Parathyroid adenoma (tissue), 2 donors: ENCODE results near the gene DHX35.

ENCODE experiments used
- H2AFZ ChIP-seq: fragments of 300-600 bp; sonication (generic); one replicate; pipeline ENCODE4 v1.7.0; 2017; ENCODE audit warnings: antibody characterized with exemption, mild to moderate bottlenecking
- H3K27ac ChIP-seq: fragments of 300-600 bp; sonication (generic); one replicate; pipeline ENCODE4 v1.7.0; 2017
- H3K27me3 ChIP-seq: fragments of 300-600 bp; sonication (generic); one replicate; pipeline ENCODE4 v1.7.0; 2017; ENCODE audit warnings: low read length; ENCODE audit not compliant: control insufficient read depth, insufficient read depth
- H3K36me3 ChIP-seq: fragments of 300-600 bp; sonication (generic); one replicate; pipeline ENCODE4 v1.7.0; 2017; ENCODE audit warnings: low read length; ENCODE audit not compliant: control insufficient read depth, insufficient read depth
- H3K4me1 ChIP-seq: fragments of 300-600 bp; sonication (generic); one replicate; pipeline ENCODE4 v1.7.0; 2017; ENCODE audit warnings: control low read depth
- H3K4me2 ChIP-seq: fragments of 300-600 bp; sonication (generic); one replicate; pipeline ENCODE4 v1.7.0; 2017; ENCODE audit warnings: low read length
- H3K4me3 ChIP-seq: fragments of 300-600 bp; sonication (generic); one replicate; pipeline ENCODE4 v1.7.0; 2017; ENCODE audit warnings: low read depth, low read length
- H3K79me2 ChIP-seq: fragments of 300-600 bp; sonication (generic); one replicate; pipeline ENCODE4 v1.7.0; 2017; ENCODE audit warnings: control low read depth
- H3K9ac ChIP-seq: fragments of 300-600 bp; sonication (generic); one replicate; pipeline ENCODE4 v1.7.0; 2017; ENCODE audit warnings: mild to moderate bottlenecking
- H3K9me3 ChIP-seq: fragments of 300-600 bp; sonication (generic); one replicate; pipeline ENCODE4 v1.7.0; 2017; ENCODE audit warnings: low read length; ENCODE audit not compliant: control insufficient read depth
- TF ChIP-seq, protein P1 (sequence below): fragments of 300-600 bp; sonication (generic); IDR thresholded peaks from one replicate; pipeline ENCODE4 v1.7.0; 2017; ENCODE audit warnings: antibody characterized with exemption, mild to moderate bottlenecking
- donor health status: primary hyperparathyroidism.

DHX35 gene

DNA sequence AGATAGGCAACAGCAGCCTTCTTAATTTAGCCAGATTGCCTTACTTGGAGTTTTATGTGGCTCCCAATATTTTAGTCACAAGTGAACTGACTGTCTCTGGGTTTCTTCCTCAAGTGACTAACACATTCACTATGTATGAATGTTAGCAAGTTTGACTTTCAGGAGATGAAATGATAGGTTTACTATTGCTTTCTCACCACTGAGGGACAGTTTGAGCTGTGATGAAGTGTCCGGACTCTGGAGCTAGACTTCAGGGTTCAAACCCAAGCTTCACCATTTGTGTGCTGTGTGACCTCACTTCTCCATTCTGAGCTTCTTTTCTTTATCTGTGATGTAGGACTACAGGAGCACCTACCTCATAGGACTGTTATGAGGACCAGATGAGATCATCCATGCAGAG is 8.2 kb downstream of the DHX35 start:
- Histone ChIP-seq H2AFZ (no peak overlapping the region), H3K9ac (no peak overlapping the region), H3K4me2 (no peak overlapping the region), H3K27me3 (no peaks in the 10 kb centered on the region), H3K36me3 (no peaks in the 10 kb centered on the region), H3K9me3 (no peaks in the 10 kb centered on the region), H3K4me1 (no peaks in the 10 kb centered on the region), H3K27ac (no peak overlapping the region), H3K4me3 (no peak overlapping the region), H3K79me2 (peaks cover 5% of the 10 kb centered on the region)
- TF ChIP-seq, protein P1, sequence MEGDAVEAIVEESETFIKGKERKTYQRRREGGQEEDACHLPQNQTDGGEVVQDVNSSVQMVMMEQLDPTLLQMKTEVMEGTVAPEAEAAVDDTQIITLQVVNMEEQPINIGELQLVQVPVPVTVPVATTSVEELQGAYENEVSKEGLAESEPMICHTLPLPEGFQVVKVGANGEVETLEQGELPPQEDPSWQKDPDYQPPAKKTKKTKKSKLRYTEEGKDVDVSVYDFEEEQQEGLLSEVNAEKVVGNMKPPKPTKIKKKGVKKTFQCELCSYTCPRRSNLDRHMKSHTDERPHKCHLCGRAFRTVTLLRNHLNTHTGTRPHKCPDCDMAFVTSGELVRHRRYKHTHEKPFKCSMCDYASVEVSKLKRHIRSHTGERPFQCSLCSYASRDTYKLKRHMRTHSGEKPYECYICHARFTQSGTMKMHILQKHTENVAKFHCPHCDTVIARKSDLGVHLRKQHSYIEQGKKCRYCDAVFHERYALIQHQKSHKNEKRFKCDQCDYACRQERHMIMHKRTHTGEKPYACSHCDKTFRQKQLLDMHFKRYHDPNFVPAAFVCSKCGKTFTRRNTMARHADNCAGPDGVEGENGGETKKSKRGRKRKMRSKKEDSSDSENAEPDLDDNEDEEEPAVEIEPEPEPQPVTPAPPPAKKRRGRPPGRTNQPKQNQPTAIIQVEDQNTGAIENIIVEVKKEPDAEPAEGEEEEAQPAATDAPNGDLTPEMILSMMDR: no peak

DNA sequence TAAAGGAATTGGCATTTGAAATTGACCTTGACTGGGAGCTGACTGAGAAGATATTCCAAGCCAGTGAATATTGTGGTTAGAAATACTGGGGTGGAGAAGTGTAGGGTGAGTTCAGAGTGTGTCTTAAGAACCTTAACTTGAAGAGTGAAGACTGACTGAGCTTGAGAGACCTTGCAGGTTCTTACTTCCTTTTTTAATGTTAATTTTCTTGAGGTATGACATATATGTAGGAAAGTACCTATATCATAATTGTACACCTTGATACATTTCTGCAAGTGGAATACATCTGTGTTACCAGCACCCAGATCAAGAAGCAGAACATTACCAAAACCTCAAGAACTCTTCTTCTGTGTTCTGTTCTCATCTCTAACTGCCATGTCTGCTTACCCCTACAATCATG is 11.0 kb downstream of the DHX35 start:
- Histone ChIP-seq H3K27me3 (no peaks in the 10 kb centered on the region), H3K36me3 (no peaks in the 10 kb centered on the region), H3K4me3 (no peak overlapping the region), H3K79me2 (peaks cover 9% of the 10 kb centered on the region), H3K27ac (no peak overlapping the region), H3K4me1 (no peaks in the 10 kb centered on the region), H3K9ac (no peak overlapping the region), H3K4me2 (no peak overlapping the region), H2AFZ (no peak overlapping the region), H3K9me3 (no peaks in the 10 kb centered on the region)
- TF ChIP-seq, protein P1: no peak

DNA sequence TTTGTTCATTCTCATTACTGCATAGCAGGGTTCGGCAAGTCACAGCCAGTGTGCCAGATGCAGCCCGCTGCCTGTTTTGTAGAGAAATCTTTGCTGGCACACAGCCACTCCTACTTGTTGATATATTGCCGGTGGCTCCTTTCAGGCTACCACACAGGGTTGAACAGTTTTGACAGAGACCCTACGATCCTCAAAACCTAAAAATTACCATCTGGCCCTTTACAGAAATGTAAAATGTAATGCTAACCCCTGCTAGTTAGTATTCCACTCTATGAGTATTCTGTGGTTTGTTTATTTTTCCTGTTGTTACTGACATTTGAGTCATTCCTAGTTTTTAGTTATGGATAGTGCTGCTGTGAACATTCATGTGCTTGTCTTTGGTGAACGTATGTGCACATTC is 11.5 kb downstream of the DHX35 start:
- Histone ChIP-seq H3K27me3 (no peaks in the 10 kb centered on the region), H3K4me2 (no peak overlapping the region), H3K27ac (no peak overlapping the region), H3K4me1 (no peaks in the 10 kb centered on the region), H3K9me3 (no peaks in the 10 kb centered on the region), H3K79me2 (peaks cover 9% of the 10 kb centered on the region), H3K36me3 (no peaks in the 10 kb centered on the region), H3K4me3 (no peak overlapping the region), H2AFZ (no peak overlapping the region), H3K9ac (no peak overlapping the region)
- TF ChIP-seq, protein P1: no peak

DNA sequence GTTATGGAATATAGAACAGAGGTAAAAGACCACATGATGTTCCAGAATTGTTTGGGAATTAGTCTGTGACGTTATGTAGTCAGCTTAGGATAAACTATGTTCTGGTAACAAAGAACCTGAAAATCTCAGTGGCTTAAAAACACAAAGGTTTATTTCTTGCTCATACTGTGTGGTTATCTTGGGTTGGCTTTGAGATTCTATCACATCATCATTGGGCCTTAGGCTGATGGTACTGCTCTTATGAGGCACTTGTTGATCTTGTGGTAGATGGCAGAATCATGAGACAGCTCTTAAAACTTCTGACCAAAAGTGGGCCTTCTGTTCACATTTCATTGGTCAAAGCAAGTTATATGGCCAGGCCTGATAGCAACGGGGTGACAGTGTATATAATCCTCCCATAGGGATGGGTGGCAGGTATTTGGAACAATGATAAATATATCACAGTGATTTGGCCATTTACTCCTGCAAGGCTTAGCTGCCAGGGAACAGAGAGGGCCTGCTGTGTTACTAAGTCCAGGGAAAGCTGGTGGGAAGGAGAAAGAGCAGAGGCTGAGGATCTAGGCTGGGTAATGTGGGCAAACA is 13.5 kb downstream of the DHX35 start:
- H2AFZ ChIP-seq: no peak overlapping the region
- H3K27ac ChIP-seq: no peak overlapping the region
- no peak overlapping the region for H3K4me2 ChIP-seq
- no peaks in the 10 kb centered on the region for H3K27me3 ChIP-seq
- H3K9me3 ChIP-seq: no peaks in the 10 kb centered on the region
- no peaks in the 10 kb centered on the region for H3K36me3 ChIP-seq
- no peak overlapping the region for H3K9ac ChIP-seq
- H3K4me3 ChIP-seq: no peak overlapping the region
- TF ChIP-seq, protein P1: no peak
- no peaks in the 10 kb centered on the region for H3K4me1 ChIP-seq
- peaks cover 11% of the 10 kb centered on the region for H3K79me2 ChIP-seq

DNA sequence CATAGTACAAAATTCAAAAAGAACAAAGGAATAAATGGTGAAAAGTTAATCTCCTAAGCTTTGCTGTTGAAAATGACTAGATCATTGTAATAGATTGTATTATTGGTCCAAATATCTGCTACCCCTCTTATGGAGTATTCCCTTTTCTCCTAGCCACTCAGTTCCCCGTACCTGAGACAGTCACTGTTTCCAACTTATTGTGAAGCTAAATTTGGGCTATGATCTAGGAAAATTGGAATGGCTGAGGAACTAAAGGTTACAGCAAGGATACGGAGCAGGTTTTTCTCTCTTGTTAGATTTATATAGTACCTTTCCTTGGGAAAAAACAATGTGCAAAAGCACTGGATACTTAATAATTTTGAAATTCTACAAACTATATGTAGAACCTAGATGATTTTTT is 17.3 kb downstream of the DHX35 start:
- Histone ChIP-seq H3K4me3 (no peak overlapping the region), H3K79me2 (peaks cover 8% of the 10 kb centered on the region), H3K36me3 (no peaks in the 10 kb centered on the region), H3K4me2 (no peak overlapping the region), H3K9me3 (no peaks in the 10 kb centered on the region), H2AFZ (no peak overlapping the region), H3K9ac (no peak overlapping the region), H3K27ac (no peak overlapping the region), H3K4me1 (no peaks in the 10 kb centered on the region), H3K27me3 (no peaks in the 10 kb centered on the region)
- TF ChIP-seq, protein P1: no peak
